GM23248 (cell line): ENCODE results near the gene FGD2.

ENCODE experiments used
- EZH2 ChIP-seq: fragments of 200-600 bp; sonication (generic); IDR thresholded peaks from 2 replicates; pipeline ENCODE4 v1.6.1; 2018; ENCODE audit warnings: antibody characterized with exemption, mild to moderate bottlenecking; ENCODE audit not compliant: insufficient read depth, poor library complexity, severe bottlenecking
- EZH2phosphoT487 ChIP-seq: fragments of 200-600 bp; sonication (generic); IDR thresholded peaks from 2 replicates; pipeline ENCODE4 v1.6.1; 2018; ENCODE audit warnings: antibody characterized with exemption, moderate library complexity, mild to moderate bottlenecking, low read depth; ENCODE audit not compliant: insufficient read depth

DNA sequence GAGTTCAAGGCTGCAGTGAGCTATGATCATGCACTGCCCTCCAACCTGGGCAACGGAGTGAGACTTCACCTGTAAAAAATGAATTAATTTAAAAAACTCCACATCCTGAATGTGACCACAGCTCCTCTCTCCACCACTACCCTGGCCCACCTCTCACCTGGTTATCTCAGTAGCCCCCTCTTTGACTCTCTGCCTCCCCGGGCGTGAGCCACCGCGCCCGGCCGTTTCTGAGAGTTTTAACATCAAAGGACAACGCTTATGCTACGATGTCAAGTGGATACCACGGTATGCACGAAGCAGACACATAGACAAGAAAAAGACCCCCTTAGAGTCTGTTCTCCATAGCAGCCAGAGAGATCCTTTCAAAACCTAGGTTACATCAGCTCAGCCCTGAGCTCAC lies 48.7 kb downstream of the FGD2 start:
- TF ChIP-seq EZH2phosphoT487 (no peak), EZH2 (no peak)
